Measurements from ENCODE around the gene DPP7. TPM values are rescaled to one million over a fixed set of nuclear protein-coding genes. Genes with fewer than 3 reads are reported as not detected.
"Not testable (repeated sequence)": the region's sequence is repeated elsewhere in the genome, so short reads cannot be mapped to it uniquely, and the experiment has no call there.

The DPP7 gene
- total and polyA plus RNA-seq, 8 donors: 87.3 to 526 (median 104) TPM

DNA sequence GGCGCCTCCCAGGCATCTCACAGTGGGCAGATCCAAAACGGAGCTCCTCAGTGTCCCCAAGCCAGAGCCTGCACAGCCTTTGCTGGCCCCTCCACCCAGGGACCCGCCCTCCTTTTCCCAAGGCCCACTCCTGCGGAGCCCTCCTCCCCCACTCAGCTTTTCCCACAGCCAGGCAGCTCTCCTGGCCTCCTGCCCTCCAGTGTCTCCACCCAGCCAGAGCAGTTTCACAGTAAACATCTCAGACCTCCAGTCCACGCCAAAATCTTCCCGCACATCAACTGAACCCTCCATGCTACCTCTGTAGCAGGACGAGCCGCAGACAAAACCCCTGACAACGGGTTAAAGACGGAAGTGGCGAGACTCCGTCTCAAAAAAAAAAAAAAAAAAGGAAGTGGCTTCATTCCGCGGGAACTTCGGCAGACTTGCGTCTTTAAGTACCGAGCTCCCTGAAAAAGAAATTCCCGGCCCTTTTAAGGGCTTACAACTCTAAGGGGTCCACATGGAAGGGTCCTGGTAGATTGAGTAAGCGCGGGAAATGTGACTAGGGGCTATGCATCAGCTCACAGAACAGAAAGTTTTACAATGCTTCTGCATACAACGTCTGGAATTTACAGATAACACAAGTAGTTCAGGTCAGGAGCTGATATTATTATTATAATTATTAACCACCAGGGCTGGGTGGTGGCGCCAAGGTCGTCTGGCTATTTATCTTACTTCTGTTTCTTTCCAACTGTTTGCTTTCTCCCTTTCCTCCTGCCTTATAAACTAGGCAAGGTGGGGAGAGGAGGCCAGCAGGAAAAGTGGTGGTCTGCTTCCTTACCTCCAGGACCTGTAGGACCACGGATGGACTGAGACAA, 13.0 kb upstream of the DPP7 start:
- FAIRE-seq: no peak
- Histone ChIP-seq H3K36me3 (no peaks in the 10 kb centered on the region), H3K27me3 (no peaks in the 10 kb centered on the region), H3K4me1 (peaks cover 8 to 19% (median 11%) of the 10 kb centered on the region in 3 donors), H3K27ac (peak overlapping the region; percentile 75 to 90 (median 84)), H3K9me3 (no peaks in the 10 kb centered on the region), H3K4me3 (peak overlapping the region; percentile 61 to 82 (median 74))
- peak; percentile 68 to 86 (median 77) for DNase-seq
- TF ChIP-seq, protein P1, sequence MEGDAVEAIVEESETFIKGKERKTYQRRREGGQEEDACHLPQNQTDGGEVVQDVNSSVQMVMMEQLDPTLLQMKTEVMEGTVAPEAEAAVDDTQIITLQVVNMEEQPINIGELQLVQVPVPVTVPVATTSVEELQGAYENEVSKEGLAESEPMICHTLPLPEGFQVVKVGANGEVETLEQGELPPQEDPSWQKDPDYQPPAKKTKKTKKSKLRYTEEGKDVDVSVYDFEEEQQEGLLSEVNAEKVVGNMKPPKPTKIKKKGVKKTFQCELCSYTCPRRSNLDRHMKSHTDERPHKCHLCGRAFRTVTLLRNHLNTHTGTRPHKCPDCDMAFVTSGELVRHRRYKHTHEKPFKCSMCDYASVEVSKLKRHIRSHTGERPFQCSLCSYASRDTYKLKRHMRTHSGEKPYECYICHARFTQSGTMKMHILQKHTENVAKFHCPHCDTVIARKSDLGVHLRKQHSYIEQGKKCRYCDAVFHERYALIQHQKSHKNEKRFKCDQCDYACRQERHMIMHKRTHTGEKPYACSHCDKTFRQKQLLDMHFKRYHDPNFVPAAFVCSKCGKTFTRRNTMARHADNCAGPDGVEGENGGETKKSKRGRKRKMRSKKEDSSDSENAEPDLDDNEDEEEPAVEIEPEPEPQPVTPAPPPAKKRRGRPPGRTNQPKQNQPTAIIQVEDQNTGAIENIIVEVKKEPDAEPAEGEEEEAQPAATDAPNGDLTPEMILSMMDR (IDR thresholded peaks at IDR 0.05): no peak
- whole genome bisulfite sequencing, 2 donors: 4% methylated on average over 24 of the region's 24 CpGs
- intact Hi-C loops (cut with DNase I): no loop called here
- peak; percentile 60 to 77 (median 65) for ATAC-seq

DNA sequence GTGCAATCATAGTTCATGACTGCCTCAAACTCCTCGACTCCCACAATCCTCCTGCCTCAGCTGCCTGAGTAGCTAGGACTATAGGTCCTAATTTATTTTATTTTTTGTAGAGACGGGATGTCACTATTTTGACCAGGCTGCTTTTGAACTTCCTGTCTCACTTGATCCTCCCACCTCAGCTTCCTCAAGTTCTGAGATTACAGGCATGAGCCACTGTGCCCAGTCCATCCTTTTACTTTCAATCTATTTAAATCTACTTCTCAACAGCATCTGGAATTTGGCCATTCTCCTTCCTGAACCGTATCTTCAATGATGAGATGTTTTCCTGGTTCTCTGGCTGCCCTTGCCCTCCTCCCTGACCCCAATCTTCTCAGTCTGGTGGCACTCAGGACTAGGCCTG, 12.3 kb upstream of the DPP7 start:
- intact Hi-C loops (cut with DNase I): no loop called here

DNA sequence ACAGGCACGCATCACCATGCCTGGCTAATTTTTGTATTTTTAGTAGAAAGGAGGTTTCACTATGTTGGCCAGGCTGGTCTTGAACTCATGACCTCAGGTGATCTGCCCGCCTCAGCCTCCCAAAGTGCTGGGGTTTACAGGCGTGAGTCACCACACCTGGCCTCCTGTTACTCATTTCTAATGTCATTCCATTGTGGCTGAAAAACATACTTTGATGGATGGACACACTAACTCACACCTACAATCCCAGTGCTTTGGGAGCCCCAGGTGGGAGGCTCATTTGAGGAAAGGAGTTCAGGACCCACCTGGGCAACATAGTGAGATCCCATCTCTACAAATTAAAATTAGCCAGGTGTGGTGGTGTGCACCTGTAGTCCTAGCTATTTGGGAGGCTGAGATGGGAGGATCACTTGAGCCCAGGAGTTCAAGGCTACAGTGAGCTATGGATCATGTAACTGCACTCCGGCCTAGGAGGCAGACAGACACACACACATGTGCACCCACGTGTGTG, 9.5 kb upstream of the DPP7 start:
- H3K27ac ChIP-seq; ATAC-seq; intact Hi-C loops (cut with DNase I); H3K27me3 ChIP-seq; DNase-seq; H3K36me3 ChIP-seq; H3K9me3 ChIP-seq; H3K4me3 ChIP-seq; FAIRE-seq: not testable (repeated sequence)
- WGBS, 2 donors: 91 to 94% methylated on average over 5 of the region's 5 CpGs
- peaks cover 8 to 19% (median 11%) of the 10 kb centered on the region in 3 donors for H3K4me1 ChIP-seq

More for the DNA sequence above, 12.3 kb upstream of the DPP7 start:
- peaks cover 8 to 19% (median 11%) of the 10 kb centered on the region in 3 donors for H3K4me1 ChIP-seq
- no peak for DNase-seq
- no peaks in the 10 kb centered on the region for H3K27me3 ChIP-seq
- TF ChIP-seq, protein P1 (IDR thresholded peaks at IDR 0.05): no peak
- FAIRE-seq: no peak
- 11 to 18% methylated on average over 3 of the region's 3 CpGs for WGBS, 2 donors
- ATAC-seq: no peak
- peak overlapping the region; percentile 75 to 90 (median 84) for H3K27ac ChIP-seq
- H3K4me3 ChIP-seq: peak overlapping the region; percentile 8 to 79 (median 40)
- H3K36me3 ChIP-seq: no peaks in the 10 kb centered on the region
- no peaks in the 10 kb centered on the region for H3K9me3 ChIP-seq

DNA sequence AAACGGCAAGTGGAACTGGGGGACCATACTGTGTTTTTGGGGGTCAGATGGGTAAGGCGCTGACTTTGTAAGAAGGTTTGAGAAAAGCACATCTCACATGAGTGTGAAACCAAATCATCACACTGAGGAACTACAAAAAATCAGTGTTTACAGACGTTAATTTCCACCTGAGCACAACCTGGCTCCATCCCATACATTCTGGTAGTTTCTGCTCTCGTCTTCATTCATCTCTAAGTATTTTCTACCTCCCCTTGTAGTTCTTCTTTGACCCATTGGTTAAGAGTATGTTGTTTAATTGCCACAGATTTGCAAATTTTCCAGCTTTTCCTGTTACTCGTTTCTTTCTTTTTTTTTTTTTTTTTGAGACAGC, 8.9 kb upstream of the DPP7 start:
- intact Hi-C loops (cut with DNase I): no loop called here
- 64 to 72% methylated on average over 5 of the region's 5 CpGs for WGBS, 2 donors

DNA sequence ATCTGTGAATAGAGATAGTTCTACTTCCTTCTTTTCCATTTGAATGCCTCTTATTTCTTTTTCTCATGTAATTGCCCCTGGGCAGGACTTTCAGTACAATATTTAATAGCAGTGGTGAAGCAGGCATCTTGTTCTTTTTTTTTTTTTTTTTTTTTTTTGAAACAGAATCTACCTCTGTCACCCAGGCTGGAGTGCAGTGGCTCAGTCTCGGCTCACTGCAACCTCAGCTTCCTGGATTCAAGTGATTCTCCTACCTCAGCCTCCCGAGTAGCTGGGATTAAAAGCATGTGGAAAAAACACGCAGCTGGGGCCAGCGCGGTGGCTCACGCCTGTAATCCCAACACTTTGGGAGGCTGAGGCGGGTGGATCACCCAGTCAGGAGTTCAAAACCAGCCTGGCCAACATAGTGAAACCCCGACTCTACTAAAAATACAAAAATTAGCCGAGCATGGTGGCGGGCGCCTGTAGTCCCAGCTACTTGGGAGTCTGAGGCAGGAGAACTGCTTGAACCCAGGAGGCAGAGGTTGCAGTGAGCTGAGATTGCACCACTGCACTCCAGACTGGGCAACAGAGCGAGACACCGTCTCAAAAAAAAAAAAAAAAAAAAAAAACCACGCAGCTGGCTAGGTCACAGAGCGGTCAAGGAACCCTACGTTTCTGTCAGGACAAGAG, 8.4 kb upstream of the DPP7 start:
- peaks cover 8 to 18% (median 11%) of the 10 kb centered on the region in 3 donors for H3K4me1 ChIP-seq
- ATAC-seq; H3K36me3 ChIP-seq; DNase-seq; H3K4me3 ChIP-seq; intact Hi-C loops (cut with DNase I); H3K9me3 ChIP-seq; H3K27me3 ChIP-seq; FAIRE-seq; H3K27ac ChIP-seq: not testable (repeated sequence)
- WGBS, 2 donors: 85 to 92% methylated on average over 15 to 16 of the region's 16 CpGs

More for the DNA sequence above, 8.9 kb upstream of the DPP7 start:
- H3K9me3 ChIP-seq: no peaks in the 10 kb centered on the region
- H3K27me3 ChIP-seq: no peaks in the 10 kb centered on the region
- no peak for FAIRE-seq
- no peaks in the 10 kb centered on the region for H3K36me3 ChIP-seq
- H3K27ac ChIP-seq: no peak overlapping the region
- no peak for ATAC-seq
- TF ChIP-seq, protein P1 (IDR thresholded peaks at IDR 0.05): no peak
- no peak for DNase-seq
- H3K4me1 ChIP-seq: peaks cover 8 to 19% (median 11%) of the 10 kb centered on the region in 3 donors
- H3K4me3 ChIP-seq: no peak overlapping the region

DNA sequence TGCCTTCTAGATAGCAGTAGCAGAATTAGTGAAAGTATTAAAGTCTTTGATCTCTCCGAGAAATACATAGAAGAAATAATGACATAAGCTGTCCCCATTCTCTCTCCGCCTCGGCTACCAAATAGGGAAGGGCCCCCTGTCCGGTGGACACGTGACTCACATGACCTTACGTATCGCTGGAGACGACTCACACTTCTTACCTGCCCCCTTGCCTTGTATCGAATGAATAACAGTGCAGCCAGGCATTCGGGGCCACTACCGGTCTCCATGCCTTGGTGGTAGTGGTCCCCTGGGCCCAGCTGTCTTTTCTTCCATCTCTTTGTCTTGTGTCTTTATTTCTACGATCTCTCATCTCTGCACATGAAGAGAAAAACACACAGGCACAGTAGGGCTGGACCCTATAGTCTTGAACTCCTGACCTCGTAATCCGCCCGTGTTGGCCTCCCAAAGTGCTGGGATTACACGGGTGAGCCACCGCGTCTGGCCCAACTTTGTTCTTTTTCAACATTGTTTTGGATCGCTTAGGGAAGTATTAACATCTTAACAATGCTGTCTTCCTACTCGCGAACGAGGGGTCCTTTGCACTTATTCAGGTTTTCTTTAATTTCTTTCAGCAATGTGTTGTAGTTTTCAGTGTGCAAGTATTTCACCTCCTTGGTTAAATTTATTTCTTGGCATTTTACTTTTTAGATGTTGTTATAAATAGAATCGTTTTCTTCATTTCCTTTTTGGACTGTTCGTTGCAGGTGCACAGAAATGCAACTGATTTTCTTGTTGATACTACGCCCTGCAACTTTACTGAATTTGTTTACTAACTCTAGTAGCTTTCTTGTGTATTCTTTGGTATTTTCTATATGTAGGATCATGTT, 7.6 kb upstream of the DPP7 start:
- FAIRE-seq; ATAC-seq; DNase-seq; H3K36me3 ChIP-seq; H3K4me3 ChIP-seq; H3K9me3 ChIP-seq; intact Hi-C loops (cut with DNase I); H3K27me3 ChIP-seq; H3K27ac ChIP-seq: not testable (repeated sequence)
- H3K4me1 ChIP-seq: peaks cover 8 to 13% (median 11%) of the 10 kb centered on the region in 3 donors
- 67 to 72% methylated on average over 22 to 24 of the region's 25 CpGs for WGBS, 2 donors

DNA sequence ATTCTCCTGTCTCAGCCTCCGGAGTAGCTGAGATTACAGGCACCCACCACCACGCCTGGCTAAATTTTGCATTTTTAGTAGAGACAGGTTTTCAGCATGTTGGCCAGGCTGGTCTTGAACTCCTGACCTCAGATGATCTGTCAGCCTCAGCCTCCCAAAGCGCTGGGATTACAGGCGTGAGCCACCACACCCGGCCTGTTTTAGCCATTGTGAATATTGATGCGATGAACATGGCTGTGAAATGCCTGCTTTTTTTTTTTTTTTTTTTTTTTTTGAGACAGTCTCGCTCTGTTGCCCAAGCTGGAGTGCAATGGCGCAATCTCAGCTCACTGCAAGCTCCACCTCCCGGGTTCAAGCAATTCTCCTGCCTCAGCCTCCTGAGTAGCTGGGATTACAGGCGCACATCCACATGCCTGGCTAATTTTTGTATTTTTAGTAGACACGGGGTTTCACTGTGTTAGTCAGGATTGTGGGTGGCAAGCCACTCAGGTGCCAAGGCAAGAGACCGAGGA, 3.6 kb upstream of the DPP7 start:
- not testable (repeated sequence) for FAIRE-seq, H3K4me1 ChIP-seq, DNase-seq, H3K36me3 ChIP-seq, H3K4me3 ChIP-seq, ATAC-seq, H3K27ac ChIP-seq, H3K27me3 ChIP-seq, H3K9me3 ChIP-seq
- WGBS, 2 donors: 77 to 87% methylated on average over 10 to 12 of the region's 12 CpGs
- intact Hi-C loops (cut with DNase I): loop anchor here (5.0 to 10.0 kb wide), 3 partner anchors 69 to 117 kb away; partner anchors contain the start of genes SLC34A3 (in 3 of the 3), ANAPC2 (in 1 of the 3) and SSNA1 (in 1 of the 3)

Measured in pancreas (tissue), 10 donors.